Mucosa of descending colon (tissue), 3 donors: ENCODE results near the gene EIF2AK2. TPM values are rescaled to one million over a fixed set of nuclear protein-coding genes. Genes with fewer than 3 reads are reported as not detected.

Source experiments
- ATAC-seq: fragments of 200-7000 bp; cut with Tn5 transposase; one replicate; pipeline ENCODE4 v1.9.1; 2020; ENCODE audit warnings: mild to moderate bottlenecking, moderate library complexity
- DNase-seq, 3 donors: peaks; one replicate each; pipeline ENCODE4 v3.0.0-alpha.2; 2020
- H3K36me3 ChIP-seq: fragments of 200-600 bp; one replicate; pipeline ENCODE4 v1.8.0; 2021; ENCODE audit warnings: low read depth, mild to moderate bottlenecking
- H3K4me1 ChIP-seq: fragments of 200-600 bp; one replicate; pipeline ENCODE4 v1.8.0; 2021; ENCODE audit warnings: low read depth, mild to moderate bottlenecking
- H3K4me3 ChIP-seq: fragments of 200-600 bp; one replicate; pipeline ENCODE4 v1.8.0; 2021; ENCODE audit warnings: mild to moderate bottlenecking
- H3K9me3 ChIP-seq: fragments of 200-600 bp; one replicate; pipeline ENCODE4 v1.8.0; 2021; ENCODE audit warnings: mild to moderate bottlenecking
- CTCF ChIP-seq: fragments of 200-600 bp; IDR thresholded peaks from one replicate; pipeline ENCODE4 v1.8.0; 2022; ENCODE audit warnings: antibody characterized with exemption, mild to moderate bottlenecking
- intact Hi-C, 2 donors: fragments of 100-400 bp; cut with DNase I in 1 of 2; cut with micrococcal nuclease in 1 of 2; formaldehyde crosslinking; loops; one replicate each; pipeline versions ENCODE4 v1.11.0 to v1.11.1; 2022; cut with DNase I, micrococcal nuclease
- total RNA-seq, 3 donors: library from RNA; stranded (reverse); fragmentation: NEBNext Ultra II Directional in 2 of 3; extraction: Animal tissue kit (Norgen Biotek cat#: 25700) in 2 of 3; gene quantifications; one replicate each; pipeline versions ENCODE4 v1.2.1 to v1.2.4, GENCODE V29; 2021 to 2023
- donor health status: DM: no; HTN: no; CAD: no; lungs with moderate emphysema.
- donor health status: DM: no; HTN: no; CAD: no.
- donor health status: DM: no; HTN: yes; CAD: no.

EIF2AK2 gene
- total RNA-seq, 3 donors from 2014 or later: 27.5 to 48.8 (median 33.2) TPM

DNA sequence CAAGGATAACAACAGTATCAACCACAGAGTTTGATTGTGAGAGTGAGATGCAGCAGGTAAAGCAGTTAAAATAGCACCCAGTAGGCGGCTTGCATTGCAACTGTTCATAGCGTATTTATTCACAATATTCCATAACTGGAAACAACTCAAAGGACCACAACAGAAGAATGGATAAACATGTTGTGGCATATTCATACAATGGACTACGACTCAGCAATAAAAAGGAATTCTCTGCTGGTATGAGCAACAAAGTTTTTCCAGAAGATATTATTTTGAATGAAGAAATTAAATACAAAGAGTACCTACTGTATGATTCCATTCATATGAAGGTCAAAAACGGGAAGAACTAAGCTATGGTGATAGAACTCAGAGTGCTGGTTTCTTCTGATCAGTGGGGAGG is 47.3 kb downstream of the EIF2AK2 start:
- intact Hi-C loops: no loop called here
- Histone ChIP-seq H3K4me3 (no peak overlapping the region), H3K36me3 (no peaks in the 10 kb centered on the region), H3K9me3 (no peaks in the 10 kb centered on the region), H3K4me1 (no peaks in the 10 kb centered on the region)
- TF ChIP-seq CTCF: no peak
- ATAC-seq (no peak), DNase-seq (no peak)

DNA sequence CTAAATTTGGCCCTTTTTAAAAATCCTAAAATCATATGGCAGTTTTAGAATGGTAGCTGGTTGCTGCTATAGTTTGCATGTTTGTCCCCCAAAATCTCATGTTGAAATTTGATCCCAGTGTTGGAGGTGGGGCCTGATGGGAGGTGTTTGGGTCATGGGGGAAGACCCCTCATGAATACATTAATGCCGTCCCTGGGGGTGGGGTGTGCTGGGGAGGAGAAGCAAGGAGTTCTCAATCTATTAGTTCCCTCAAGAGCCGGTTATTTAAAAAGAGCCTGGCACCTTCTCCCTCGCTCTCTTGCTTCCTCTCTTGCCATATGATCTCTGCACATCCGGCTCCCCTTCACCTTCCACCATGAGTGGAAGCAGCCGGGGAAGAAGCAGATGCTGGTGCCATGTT is 51.6 kb downstream of the EIF2AK2 start:
- intact Hi-C loops: no loop called here

DNA sequence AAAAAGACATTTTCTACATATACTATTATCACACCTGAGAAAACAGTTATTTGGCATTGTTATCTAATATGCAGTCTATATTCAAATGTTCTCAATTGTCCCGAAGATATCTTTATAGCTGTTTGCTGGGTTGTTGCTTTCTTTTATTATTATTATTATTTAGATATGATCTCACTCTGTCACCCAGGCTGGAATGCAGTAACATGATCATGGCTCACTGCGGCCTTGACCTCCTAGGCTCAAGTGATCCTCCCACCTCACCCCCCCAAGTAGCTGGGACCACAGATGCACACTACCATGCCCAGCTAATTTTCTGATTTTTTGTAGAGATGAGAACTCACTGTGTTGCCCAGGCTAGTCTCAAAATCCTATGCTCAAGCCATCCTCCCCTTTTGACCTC is 52.6 kb downstream of the EIF2AK2 start:
- no peak overlapping the region for H3K4me3 ChIP-seq
- intact Hi-C loops: no loop called here
- no peaks in the 10 kb centered on the region for H3K36me3 ChIP-seq
- DNase-seq (no peak), ATAC-seq (no peak)
- no peaks in the 10 kb centered on the region for H3K9me3 ChIP-seq
- no peak for TF ChIP-seq CTCF
- no peaks in the 10 kb centered on the region for H3K4me1 ChIP-seq

More for the DNA sequence above, 51.6 kb downstream of the EIF2AK2 start:
- TF ChIP-seq CTCF: no peak
- Histone ChIP-seq H3K4me3 (no peak overlapping the region), H3K36me3 (no peaks in the 10 kb centered on the region), H3K9me3 (no peaks in the 10 kb centered on the region), H3K4me1 (no peaks in the 10 kb centered on the region)
- ATAC-seq (no peak), DNase-seq (no peak)

- intact Hi-C loops: no loop called here
- Histone ChIP-seq H3K36me3 (no peaks in the 10 kb centered on the region), H3K4me1 (no peaks in the 10 kb centered on the region), H3K9me3 (no peaks in the 10 kb centered on the region), H3K4me3 (no peak overlapping the region)
- ATAC-seq (no peak), DNase-seq (no peak)
- TF ChIP-seq CTCF: no peak
These were observed 54.2 kb downstream of the EIF2AK2 start for GRCh38 chr2:37102588-37102987.

DNA sequence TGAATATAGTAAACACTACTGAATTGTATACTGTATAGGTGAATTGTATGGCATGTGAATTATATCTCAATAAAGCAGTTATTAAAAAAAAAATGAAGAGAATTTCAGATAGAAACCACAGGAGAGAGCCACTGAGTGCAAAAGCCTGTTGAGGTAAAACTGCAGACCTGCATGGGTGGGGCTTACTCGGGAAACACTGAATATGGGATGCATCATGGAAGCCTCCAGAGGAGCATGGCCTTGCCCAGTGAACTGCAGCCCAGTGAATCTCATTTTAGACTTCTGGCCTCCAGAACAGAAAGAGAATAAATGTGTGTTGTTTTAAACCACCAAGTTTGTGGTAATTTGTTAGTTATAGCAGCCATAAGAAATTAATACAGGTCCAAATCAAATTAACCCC is 56.7 kb downstream of the EIF2AK2 start:
- TF ChIP-seq CTCF: no peak
- no peak for ATAC-seq
- intact Hi-C loops: no loop called here
- Histone ChIP-seq H3K4me3 (no peak overlapping the region), H3K9me3 (no peaks in the 10 kb centered on the region), H3K4me1 (no peaks in the 10 kb centered on the region), H3K36me3 (no peaks in the 10 kb centered on the region)
- DNase-seq: no peak

DNA sequence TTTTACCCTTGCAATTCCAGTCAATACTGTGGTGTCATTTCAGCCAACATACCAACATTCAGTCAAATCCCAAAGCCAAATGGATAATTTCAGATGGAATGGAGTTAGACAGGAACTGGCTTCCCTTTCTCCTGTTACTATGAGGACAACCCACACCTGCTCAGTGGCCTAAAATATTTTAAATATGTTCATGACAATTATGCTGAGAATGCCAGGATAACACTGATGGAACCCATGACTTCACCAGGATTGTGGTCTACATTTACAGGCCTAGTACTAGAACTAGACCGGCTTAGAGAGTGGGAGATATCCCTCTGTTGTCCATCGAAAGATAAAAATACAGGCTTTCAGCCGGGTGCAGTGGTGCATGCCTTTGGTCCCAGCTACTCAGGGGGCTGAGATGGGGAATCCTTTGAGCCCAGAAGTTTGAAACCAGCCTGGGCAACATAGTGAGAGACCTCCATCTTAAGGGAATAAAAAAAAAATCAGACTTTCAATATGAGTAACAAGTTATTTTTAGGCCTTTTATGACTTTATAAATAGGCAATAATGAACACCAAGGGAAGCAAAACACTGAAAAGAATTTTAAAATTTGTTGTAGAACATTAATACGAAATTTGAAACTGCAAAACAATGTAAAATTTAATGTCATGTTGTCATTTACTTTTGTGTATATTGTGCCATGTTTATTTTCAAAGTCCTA is 58.2 kb downstream of the EIF2AK2 start:
- Histone ChIP-seq H3K9me3 (no peaks in the 10 kb centered on the region), H3K4me1 (no peaks in the 10 kb centered on the region), H3K36me3 (no peaks in the 10 kb centered on the region), H3K4me3 (no peak overlapping the region)
- no peak for TF ChIP-seq CTCF
- intact Hi-C loops: no loop called here
- ATAC-seq (no peak), DNase-seq (no peak)
